ENCODE data around the gene ZNF653. TPM values are rescaled to one million over a fixed set of nuclear protein-coding genes. Genes with fewer than 3 reads are reported as not detected.
A peak's percentile ranks its signal among the peaks of the same experiment; 100 is the strongest.

The ZNF653 gene
- polyA plus RNA-seq, 1 of the 3 experiments (the other 2 are of a cell fraction): 14.7 TPM

DNA sequence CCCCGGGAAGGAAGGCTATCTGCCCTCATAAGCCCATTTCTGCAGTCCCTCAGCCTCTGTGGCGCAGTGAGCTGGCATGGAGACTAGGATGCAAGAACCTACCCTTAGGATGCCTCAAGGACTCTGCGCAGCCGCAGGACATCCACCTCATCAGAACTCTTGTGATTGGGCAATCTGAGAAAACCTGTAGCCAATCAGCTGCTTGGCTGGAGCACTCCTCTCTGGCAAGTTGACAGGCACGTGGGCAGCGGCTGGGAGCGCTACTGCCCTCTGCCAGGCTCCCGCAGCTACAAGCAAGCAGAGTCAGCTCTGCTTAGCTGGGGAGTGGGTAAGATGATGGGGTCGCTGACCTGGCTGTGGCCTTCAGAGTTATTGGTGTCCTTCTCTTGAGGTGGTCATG is 24.8 kb upstream of the ZNF653 start:
- H4K20me1 ChIP-seq (ENCODE audit: insufficient read depth): no peaks in the 10 kb centered on the region; the same call in 1 of the 2 replicates
- H3K4me2 ChIP-seq: no peak overlapping the region
- H3K36me3 ChIP-seq (replicated peaks in 1 of 2; ENCODE audit: control insufficient read depth in 1 of 2, insufficient read depth in 2 of 2, low read length in 1 of 2): no peaks in the 10 kb centered on the region
- WGBS (ENCODE audit: low lambda C conversion rate): 9% methylated on average over 2 of the region's 9 CpGs
- peaks cover 29% of the 10 kb centered on the region for H3F3A ChIP-seq (replicated peaks; ENCODE audit: insufficient read depth)
- peaks cover 20% of the 10 kb centered on the region for H3K79me2 ChIP-seq (ENCODE audit: insufficient read depth)
- no peak overlapping the region for H3K9ac ChIP-seq
- H3K27me3 ChIP-seq (ENCODE audit: insufficient read depth): no peaks in the 10 kb centered on the region
- POLR2A ChIA-PET: interaction anchor here (0.7 to 1.0 kb wide), 4 partner anchors 21 to 236 kb away, joined by 3 to 5 read pairs (median 4); no protein-coding TSS in a partner anchor
- CTCF ChIA-PET: interaction anchor here (0.9 to 1.5 kb wide), 5 partner anchors 9 to 150 kb away, joined by 3 to 6 read pairs (median 4); partner anchors contain the start of genes CNN1 and ELOF1
- no peak overlapping the region for H2AFZ ChIP-seq (ENCODE audit: low read depth)
- no peaks in the 10 kb centered on the region for H3K9me3 ChIP-seq
- peaks cover 7 to 12% of the 10 kb centered on the region in 2 experiments; a peak in 2 of 4 replicates for H3K4me1 ChIP-seq (ENCODE audit: control insufficient read depth in 1 of 2, insufficient read depth in 2 of 2, low read depth in 1 of 2, low read length in 1 of 2)
- H3K27ac ChIP-seq (ENCODE audit: low read depth in 2 of 2, low read length in 1 of 2): peak overlapping the region in 1 of 2 experiments; percentile 16; a peak in 1 of 4 replicates
- H3K9me2 ChIP-seq: no peaks in the 10 kb centered on the region
- DNase-seq: peak; percentile 89
- H3K4me3 ChIP-seq (ENCODE audit: low read depth in 2 of 2, low read length in 1 of 2): no peak overlapping the region
- peak in 1 of 2 experiments; percentile 15; a peak in 1 of 4 replicates for TF ChIP-seq EP300 (IDR thresholded peaks at IDR 0.05; ENCODE audit: borderline replicate concordance in 1 of 2, low read depth in 1 of 2, low read length in 1 of 2)
- peak; percentile 68; the same call in 1 of the 2 replicates for TF ChIP-seq RCOR1 (IDR thresholded peaks at IDR 0.05; ENCODE audit: low read length)
- TF ChIP-seq TAF1 (IDR thresholded peaks at IDR 0.05; ENCODE audit: borderline replicate concordance, low read depth, low read length): no peak
- TF ChIP-seq JUND (IDR thresholded peaks at IDR 0.05): no peak
- TF ChIP-seq, protein P1, sequence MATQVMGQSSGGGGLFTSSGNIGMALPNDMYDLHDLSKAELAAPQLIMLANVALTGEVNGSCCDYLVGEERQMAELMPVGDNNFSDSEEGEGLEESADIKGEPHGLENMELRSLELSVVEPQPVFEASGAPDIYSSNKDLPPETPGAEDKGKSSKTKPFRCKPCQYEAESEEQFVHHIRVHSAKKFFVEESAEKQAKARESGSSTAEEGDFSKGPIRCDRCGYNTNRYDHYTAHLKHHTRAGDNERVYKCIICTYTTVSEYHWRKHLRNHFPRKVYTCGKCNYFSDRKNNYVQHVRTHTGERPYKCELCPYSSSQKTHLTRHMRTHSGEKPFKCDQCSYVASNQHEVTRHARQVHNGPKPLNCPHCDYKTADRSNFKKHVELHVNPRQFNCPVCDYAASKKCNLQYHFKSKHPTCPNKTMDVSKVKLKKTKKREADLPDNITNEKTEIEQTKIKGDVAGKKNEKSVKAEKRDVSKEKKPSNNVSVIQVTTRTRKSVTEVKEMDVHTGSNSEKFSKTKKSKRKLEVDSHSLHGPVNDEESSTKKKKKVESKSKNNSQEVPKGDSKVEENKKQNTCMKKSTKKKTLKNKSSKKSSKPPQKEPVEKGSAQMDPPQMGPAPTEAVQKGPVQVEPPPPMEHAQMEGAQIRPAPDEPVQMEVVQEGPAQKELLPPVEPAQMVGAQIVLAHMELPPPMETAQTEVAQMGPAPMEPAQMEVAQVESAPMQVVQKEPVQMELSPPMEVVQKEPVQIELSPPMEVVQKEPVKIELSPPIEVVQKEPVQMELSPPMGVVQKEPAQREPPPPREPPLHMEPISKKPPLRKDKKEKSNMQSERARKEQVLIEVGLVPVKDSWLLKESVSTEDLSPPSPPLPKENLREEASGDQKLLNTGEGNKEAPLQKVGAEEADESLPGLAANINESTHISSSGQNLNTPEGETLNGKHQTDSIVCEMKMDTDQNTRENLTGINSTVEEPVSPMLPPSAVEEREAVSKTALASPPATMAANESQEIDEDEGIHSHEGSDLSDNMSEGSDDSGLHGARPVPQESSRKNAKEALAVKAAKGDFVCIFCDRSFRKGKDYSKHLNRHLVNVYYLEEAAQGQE (IDR thresholded peaks at IDR 0.05; ENCODE audit: low read depth, low read length): no peak
- TF ChIP-seq, protein P2, sequence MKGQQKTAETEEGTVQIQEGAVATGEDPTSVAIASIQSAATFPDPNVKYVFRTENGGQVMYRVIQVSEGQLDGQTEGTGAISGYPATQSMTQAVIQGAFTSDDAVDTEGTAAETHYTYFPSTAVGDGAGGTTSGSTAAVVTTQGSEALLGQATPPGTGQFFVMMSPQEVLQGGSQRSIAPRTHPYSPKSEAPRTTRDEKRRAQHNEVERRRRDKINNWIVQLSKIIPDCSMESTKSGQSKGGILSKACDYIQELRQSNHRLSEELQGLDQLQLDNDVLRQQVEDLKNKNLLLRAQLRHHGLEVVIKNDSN (IDR thresholded peaks at IDR 0.05; ENCODE audit: borderline replicate concordance, low read depth): peak; percentile 80
- TF ChIP-seq POLR2AphosphoS5 (IDR thresholded peaks at IDR 0.05; ENCODE audit: low read depth, low read length): no peak
- TF ChIP-seq NFIC (IDR thresholded peaks at IDR 0.05; ENCODE audit: borderline replicate concordance): peak; percentile 67
- TF ChIP-seq, protein P3, sequence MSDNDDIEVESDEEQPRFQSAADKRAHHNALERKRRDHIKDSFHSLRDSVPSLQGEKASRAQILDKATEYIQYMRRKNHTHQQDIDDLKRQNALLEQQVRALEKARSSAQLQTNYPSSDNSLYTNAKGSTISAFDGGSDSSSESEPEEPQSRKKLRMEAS (IDR thresholded peaks at IDR 0.05; ENCODE audit: low read depth): peak; percentile 99
- no peak for TF ChIP-seq EZH2phosphoT487 (IDR thresholded peaks at IDR 0.05; ENCODE audit: borderline replicate concordance, low read depth)
- TF ChIP-seq GATA2 (CRISPR knock-in tag; IDR thresholded peaks at IDR 0.05): no peak
- TF ChIP-seq SMC3 (IDR thresholded peaks at IDR 0.05; ENCODE audit: low read depth, low read length): peak; percentile 49
- TF ChIP-seq GABPA (IDR thresholded peaks at IDR 0.05; ENCODE audit: low read depth): no peak
- peak; percentile 55 for TF ChIP-seq CHD2 (IDR thresholded peaks at IDR 0.05; ENCODE audit: low read length, partially characterized antibody)
- no peak for TF ChIP-seq FOXM1 (IDR thresholded peaks at IDR 0.05; ENCODE audit: low read depth)
- peak; percentile 100 for TF ChIP-seq MXI1 (IDR thresholded peaks at IDR 0.05; ENCODE audit: low read depth, low read length)
- TF ChIP-seq TCF12 (IDR thresholded peaks at IDR 0.05): no peak
- TF ChIP-seq, protein P4, sequence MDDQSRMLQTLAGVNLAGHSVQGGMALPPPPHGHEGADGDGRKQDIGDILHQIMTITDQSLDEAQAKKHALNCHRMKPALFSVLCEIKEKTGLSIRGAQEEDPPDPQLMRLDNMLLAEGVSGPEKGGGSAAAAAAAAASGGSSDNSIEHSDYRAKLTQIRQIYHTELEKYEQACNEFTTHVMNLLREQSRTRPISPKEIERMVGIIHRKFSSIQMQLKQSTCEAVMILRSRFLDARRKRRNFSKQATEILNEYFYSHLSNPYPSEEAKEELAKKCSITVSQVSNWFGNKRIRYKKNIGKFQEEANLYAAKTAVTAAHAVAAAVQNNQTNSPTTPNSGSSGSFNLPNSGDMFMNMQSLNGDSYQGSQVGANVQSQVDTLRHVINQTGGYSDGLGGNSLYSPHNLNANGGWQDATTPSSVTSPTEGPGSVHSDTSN (IDR thresholded peaks at IDR 0.05): no peak
- TF ChIP-seq, protein P5, sequence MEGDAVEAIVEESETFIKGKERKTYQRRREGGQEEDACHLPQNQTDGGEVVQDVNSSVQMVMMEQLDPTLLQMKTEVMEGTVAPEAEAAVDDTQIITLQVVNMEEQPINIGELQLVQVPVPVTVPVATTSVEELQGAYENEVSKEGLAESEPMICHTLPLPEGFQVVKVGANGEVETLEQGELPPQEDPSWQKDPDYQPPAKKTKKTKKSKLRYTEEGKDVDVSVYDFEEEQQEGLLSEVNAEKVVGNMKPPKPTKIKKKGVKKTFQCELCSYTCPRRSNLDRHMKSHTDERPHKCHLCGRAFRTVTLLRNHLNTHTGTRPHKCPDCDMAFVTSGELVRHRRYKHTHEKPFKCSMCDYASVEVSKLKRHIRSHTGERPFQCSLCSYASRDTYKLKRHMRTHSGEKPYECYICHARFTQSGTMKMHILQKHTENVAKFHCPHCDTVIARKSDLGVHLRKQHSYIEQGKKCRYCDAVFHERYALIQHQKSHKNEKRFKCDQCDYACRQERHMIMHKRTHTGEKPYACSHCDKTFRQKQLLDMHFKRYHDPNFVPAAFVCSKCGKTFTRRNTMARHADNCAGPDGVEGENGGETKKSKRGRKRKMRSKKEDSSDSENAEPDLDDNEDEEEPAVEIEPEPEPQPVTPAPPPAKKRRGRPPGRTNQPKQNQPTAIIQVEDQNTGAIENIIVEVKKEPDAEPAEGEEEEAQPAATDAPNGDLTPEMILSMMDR (IDR thresholded peaks at IDR 0.05): peak; percentile 46; the same call in 1 of the 2 replicates
- no peak for TF ChIP-seq MEF2A (IDR thresholded peaks at IDR 0.05; ENCODE audit: borderline replicate concordance, low read depth)
- TF ChIP-seq RFX5 (IDR thresholded peaks at IDR 0.05; ENCODE audit: low read length): peak; percentile 85
- no peak for TF ChIP-seq ELF1 (IDR thresholded peaks at IDR 0.05)
- TF ChIP-seq, protein P6, sequence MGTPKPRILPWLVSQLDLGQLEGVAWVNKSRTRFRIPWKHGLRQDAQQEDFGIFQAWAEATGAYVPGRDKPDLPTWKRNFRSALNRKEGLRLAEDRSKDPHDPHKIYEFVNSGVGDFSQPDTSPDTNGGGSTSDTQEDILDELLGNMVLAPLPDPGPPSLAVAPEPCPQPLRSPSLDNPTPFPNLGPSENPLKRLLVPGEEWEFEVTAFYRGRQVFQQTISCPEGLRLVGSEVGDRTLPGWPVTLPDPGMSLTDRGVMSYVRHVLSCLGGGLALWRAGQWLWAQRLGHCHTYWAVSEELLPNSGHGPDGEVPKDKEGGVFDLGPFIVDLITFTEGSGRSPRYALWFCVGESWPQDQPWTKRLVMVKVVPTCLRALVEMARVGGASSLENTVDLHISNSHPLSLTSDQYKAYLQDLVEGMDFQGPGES (IDR thresholded peaks at IDR 0.05; ENCODE audit: low read depth, low read length): peak; percentile 27; the same call in 1 of the 2 replicates
- TF ChIP-seq, protein P7, sequence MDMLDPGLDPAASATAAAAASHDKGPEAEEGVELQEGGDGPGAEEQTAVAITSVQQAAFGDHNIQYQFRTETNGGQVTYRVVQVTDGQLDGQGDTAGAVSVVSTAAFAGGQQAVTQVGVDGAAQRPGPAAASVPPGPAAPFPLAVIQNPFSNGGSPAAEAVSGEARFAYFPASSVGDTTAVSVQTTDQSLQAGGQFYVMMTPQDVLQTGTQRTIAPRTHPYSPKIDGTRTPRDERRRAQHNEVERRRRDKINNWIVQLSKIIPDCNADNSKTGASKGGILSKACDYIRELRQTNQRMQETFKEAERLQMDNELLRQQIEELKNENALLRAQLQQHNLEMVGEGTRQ (IDR thresholded peaks at IDR 0.05; ENCODE audit: borderline replicate concordance, low read depth, low read length): peak; percentile 57; the same call in 1 of the 2 replicates
- TF ChIP-seq RAD21 (IDR thresholded peaks at IDR 0.05; ENCODE audit: low read length): peak; percentile 53
